Calu3 (cell line): ENCODE measurements around the gene ENPP1. TPM values are rescaled to one million over a fixed set of nuclear protein-coding genes. Genes with fewer than 3 reads are reported as not detected.

ENCODE experiments used
- BruUV-seq: library from RNA; stranded (reverse); fragments of 400-500 nt; replicated peaks from 2 replicates; lab custom pipeline; 2021; lab: Mats Ljungman, UMichigan
- CTCF ChIA-PET: fragments of 300-600 bp; sonication (Branson Sonifier 250); formaldehyde crosslinking; loops from one replicate; lab custom pipeline; 2022; ENCODE audit warnings: antibody characterized with exemption; lab: Charles Lee
- DNase-seq: peaks from one replicate; pipeline ENCODE4 v3.0.0; 2022
- H3K27ac Mint-ChIP-seq: one replicate; pipeline ENCODE4 v1.8.0; 2022; ENCODE audit warnings: mixed read lengths; ENCODE audit not compliant: unreplicated experiment
- H3K27me3 Mint-ChIP-seq: one replicate; pipeline ENCODE4 v1.8.0; 2022; ENCODE audit warnings: mixed read lengths; ENCODE audit not compliant: unreplicated experiment
- H3K36me3 Mint-ChIP-seq: one replicate; pipeline ENCODE4 v1.8.0; 2022; ENCODE audit warnings: mild to moderate bottlenecking, moderate library complexity, mixed read lengths; ENCODE audit not compliant: insufficient read depth, unreplicated experiment
- H3K4me1 Mint-ChIP-seq: one replicate; pipeline ENCODE4 v1.8.0; 2022; ENCODE audit warnings: mild to moderate bottlenecking, low read depth, mixed read lengths; ENCODE audit not compliant: unreplicated experiment
- H3K4me3 Mint-ChIP-seq: one replicate; pipeline ENCODE4 v1.8.0; 2022; ENCODE audit warnings: mild to moderate bottlenecking, low read depth, moderate library complexity, mixed read lengths; ENCODE audit not compliant: unreplicated experiment
- H3K9me3 Mint-ChIP-seq: one replicate; pipeline ENCODE4 v1.8.0; 2022; ENCODE audit warnings: low read depth, mixed read lengths; ENCODE audit not compliant: unreplicated experiment
- CTCF ChIP-seq: fragments of 200-600 bp; IDR thresholded peaks from one replicate; pipeline ENCODE4 v1.8.0; 2022; ENCODE audit warnings: antibody characterized with exemption; ENCODE audit not compliant: unreplicated experiment
- intact Hi-C: fragments of 100-400 bp; cut with micrococcal nuclease; formaldehyde crosslinking; loops from one replicate; pipeline ENCODE4 v1.10.0; 2022; ENCODE audit not compliant: unreplicated experiment
- total RNA-seq: library from RNA; stranded (reverse); gene quantifications from 2 replicates; pipeline ENCODE4 v1.2.3, GENCODE V29; 2022

The ENPP1 gene
- total RNA-seq, 1 experiment from 2014 or later, result 7.7 TPM

- no peaks in the 10 kb centered on the region for H3K27me3 Mint-ChIP-seq
- H3K4me1 Mint-ChIP-seq, result peaks cover 7% of the 10 kb centered on the region
- BruUV-seq, result no TSS peak
- peaks cover 16% of the 10 kb centered on the region for H3K36me3 Mint-ChIP-seq
- CTCF ChIA-PET, result no interaction called here
- no peak for DNase-seq
- peak overlapping the region; percentile 87 for H3K4me3 Mint-ChIP-seq
- no peak for TF ChIP-seq CTCF
- intact Hi-C loops, result no loop called here
- no peaks in the 10 kb centered on the region for H3K9me3 Mint-ChIP-seq
- H3K27ac Mint-ChIP-seq, result no peak overlapping the region
Measured at GRCh38 chr6:131808460-131809269, 845 bp downstream of the ENPP1 start.

GRCh38 chr6:131811500-131811899 is 3.7 kb downstream of the ENPP1 start:
- no TSS peak for BruUV-seq
- CTCF ChIA-PET, result no interaction called here
- Mint-ChIP-seq H3K4me3 (no peak overlapping the region), H3K9me3 (no peaks in the 10 kb centered on the region), H3K27me3 (no peaks in the 10 kb centered on the region), H3K27ac (no peak overlapping the region), H3K4me1 (peaks cover 14% of the 10 kb centered on the region), H3K36me3 (peaks cover 16% of the 10 kb centered on the region)
- no peak for TF ChIP-seq CTCF
- no peak for DNase-seq
- intact Hi-C loops, result no loop called here

GRCh38 chr6:131813991-131814390 is 6.2 kb downstream of the ENPP1 start:
- Mint-ChIP-seq H3K9me3 (no peaks in the 10 kb centered on the region), H3K4me1 (peaks cover 9% of the 10 kb centered on the region), H3K4me3 (no peak overlapping the region), H3K27me3 (no peaks in the 10 kb centered on the region), H3K27ac (no peak overlapping the region), H3K36me3 (no peaks in the 10 kb centered on the region)
- intact Hi-C loops, result no loop called here
- no TSS peak for BruUV-seq
- CTCF ChIA-PET, result interaction anchor here (0.8 kb wide), 1 partner anchor 345 kb away, joined by 4 read pairs; no protein-coding TSS in a partner anchor
- no peak for TF ChIP-seq CTCF
- DNase-seq, result no peak

GRCh38 chr6:131816869-131817268 is 9.0 kb downstream of the ENPP1 start:
- DNase-seq, result no peak
- Mint-ChIP-seq H3K9me3 (peaks cover 3% of the 10 kb centered on the region), H3K27ac (no peak overlapping the region), H3K4me3 (no peak overlapping the region), H3K36me3 (no peaks in the 10 kb centered on the region), H3K27me3 (no peaks in the 10 kb centered on the region), H3K4me1 (peaks cover 33% of the 10 kb centered on the region)
- no TSS peak for BruUV-seq
- intact Hi-C loops, result no loop called here
- CTCF ChIA-PET, result interaction anchor here (1.4 kb wide), 1 partner anchor 9 kb away, joined by 4 read pairs; no protein-coding TSS in a partner anchor
- no peak for TF ChIP-seq CTCF
